ENCODE results near the gene MRPL24.

MRPL24 gene

DNA sequence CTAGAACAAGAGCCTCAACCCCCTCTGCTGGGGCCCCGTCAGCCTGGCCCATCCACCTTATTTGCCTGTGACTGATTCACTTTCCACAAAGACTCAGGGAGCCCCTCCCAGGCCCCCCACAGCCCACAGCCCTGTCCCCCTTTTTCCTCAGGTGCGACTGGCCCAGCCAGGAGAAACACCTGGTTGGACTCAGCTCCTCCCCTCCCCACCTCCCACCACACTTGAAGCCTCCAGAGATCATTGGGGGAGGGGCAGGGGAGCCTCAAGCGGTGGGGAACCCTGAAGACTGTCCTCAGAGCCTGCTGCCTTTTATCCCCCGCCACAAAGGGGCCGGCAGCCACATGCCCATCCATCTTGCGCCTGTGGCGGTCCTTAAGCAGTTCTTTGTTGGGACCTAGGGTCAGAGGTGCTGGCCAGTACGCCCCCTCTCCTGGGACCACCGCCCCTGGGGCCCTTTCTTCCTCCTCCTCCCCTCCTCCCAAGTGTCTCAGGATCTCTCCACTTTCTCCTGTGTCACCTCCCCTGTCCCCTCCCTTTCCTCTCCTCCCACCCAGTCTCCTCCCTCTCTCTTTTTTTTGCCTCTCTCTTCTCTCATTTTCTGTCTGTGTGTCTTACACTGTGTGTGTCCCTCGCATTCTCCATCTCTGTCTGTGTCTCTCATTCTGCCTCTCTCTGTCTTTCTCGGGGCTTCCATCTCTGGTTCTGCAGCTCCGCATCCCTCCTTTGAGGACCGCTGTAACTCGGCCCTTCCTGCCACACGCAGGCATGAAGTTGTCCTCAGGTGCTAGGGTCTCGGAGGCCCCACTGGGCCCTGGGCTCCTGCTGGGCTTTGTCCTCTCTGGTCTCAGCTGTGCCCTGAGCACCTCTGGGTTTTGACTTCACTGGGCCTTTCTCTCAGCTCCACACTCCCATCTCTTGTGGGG lies 47.7 kb downstream of the MRPL24 start:
- TF ChIP-seq, protein P1, sequence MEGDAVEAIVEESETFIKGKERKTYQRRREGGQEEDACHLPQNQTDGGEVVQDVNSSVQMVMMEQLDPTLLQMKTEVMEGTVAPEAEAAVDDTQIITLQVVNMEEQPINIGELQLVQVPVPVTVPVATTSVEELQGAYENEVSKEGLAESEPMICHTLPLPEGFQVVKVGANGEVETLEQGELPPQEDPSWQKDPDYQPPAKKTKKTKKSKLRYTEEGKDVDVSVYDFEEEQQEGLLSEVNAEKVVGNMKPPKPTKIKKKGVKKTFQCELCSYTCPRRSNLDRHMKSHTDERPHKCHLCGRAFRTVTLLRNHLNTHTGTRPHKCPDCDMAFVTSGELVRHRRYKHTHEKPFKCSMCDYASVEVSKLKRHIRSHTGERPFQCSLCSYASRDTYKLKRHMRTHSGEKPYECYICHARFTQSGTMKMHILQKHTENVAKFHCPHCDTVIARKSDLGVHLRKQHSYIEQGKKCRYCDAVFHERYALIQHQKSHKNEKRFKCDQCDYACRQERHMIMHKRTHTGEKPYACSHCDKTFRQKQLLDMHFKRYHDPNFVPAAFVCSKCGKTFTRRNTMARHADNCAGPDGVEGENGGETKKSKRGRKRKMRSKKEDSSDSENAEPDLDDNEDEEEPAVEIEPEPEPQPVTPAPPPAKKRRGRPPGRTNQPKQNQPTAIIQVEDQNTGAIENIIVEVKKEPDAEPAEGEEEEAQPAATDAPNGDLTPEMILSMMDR (IDR thresholded peaks at IDR 0.05; ENCODE audit: insufficient read depth, low read depth, low read length, missing control alignments) = no peak
- H3K4me3 ChIP-seq (ENCODE audit: low read length) = no peak overlapping the region
- peak; percentile 75 for DNase-seq (ENCODE audit: low read depth)

GRCh38 chr1:156692441-156692924 lies 48.4 kb downstream of the MRPL24 start:
- TF ChIP-seq, protein P1 (IDR thresholded peaks at IDR 0.05; ENCODE audit: insufficient read depth, low read depth, low read length, missing control alignments) = no peak
- DNase-seq (ENCODE audit: low read depth) = peak; percentile 51
- peak overlapping the region; percentile 5 for H3K4me3 ChIP-seq (ENCODE audit: low read length)

GRCh38 chr1:156691665-156692440 lies 49.0 kb downstream of the MRPL24 start:
- peak; percentile 96 for DNase-seq (ENCODE audit: low read depth)

GRCh38 chr1:156691191-156691590 lies 49.7 kb downstream of the MRPL24 start:
- DNase-seq (ENCODE audit: low read depth) = no peak
- TF ChIP-seq, protein P1 (IDR thresholded peaks at IDR 0.05; ENCODE audit: insufficient read depth, low read depth, low read length, missing control alignments) = no peak
- H3K4me3 ChIP-seq (ENCODE audit: low read length) = no peak overlapping the region

More at GRCh38 chr1:156691665-156692440, 49.0 kb downstream of the MRPL24 start:
- no peak overlapping the region for H3K4me3 ChIP-seq (ENCODE audit: low read length)
- TF ChIP-seq, protein P1 (IDR thresholded peaks at IDR 0.05; ENCODE audit: insufficient read depth, low read depth, low read length, missing control alignments) = peak; percentile 7

GRCh38 chr1:156690675-156691036 lies 50.2 kb downstream of the MRPL24 start:
- DNase-seq (ENCODE audit: low read depth) = no peak
- no peak overlapping the region for H3K4me3 ChIP-seq (ENCODE audit: low read length)

DNA sequence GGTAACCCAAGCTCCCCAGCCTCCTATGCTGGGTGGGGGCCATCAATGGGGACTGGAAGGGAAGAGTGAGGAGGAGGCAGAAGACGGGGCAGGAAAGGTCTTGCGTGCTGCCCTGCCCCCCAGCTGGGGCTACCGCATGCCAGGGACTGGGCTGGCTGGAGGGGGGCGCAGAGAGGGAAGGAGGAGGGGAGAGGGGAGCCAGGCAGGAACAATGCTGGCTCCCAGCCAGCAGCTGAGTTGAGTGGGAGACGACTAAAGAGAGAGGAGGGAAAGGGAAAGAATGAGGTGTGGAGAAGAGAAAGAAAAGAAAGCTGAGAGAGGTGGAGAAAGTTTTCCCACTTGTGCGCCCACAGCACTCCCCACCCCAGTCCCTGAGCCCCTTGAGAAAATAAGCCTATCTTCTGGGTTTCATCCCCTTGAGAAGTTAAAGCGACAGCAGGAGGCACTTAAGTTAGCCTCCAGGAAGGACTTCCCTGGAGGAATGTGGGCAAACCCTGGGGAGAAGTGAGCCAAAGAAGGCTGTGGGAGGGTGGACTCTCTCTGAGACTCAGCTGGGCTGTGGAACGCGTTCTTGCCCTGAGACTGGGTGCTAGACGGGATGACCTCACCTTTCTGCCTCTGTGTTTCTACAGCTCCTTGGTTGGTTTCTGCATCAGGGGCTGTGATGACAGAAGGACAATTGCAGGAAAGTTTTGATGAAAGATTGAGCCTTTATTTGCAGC lies 50.8 kb downstream of the MRPL24 start:
- DNase-seq (ENCODE audit: low read depth) = peak; percentile 85
- TF ChIP-seq, protein P1 (IDR thresholded peaks at IDR 0.05; ENCODE audit: insufficient read depth, low read depth, low read length, missing control alignments) = no peak
- peak overlapping the region; percentile 42 for H3K4me3 ChIP-seq (ENCODE audit: low read length)

More at GRCh38 chr1:156690675-156691036, 50.2 kb downstream of the MRPL24 start:
- TF ChIP-seq, protein P1 (IDR thresholded peaks at IDR 0.05; ENCODE audit: insufficient read depth, low read depth, low read length, missing control alignments) = no peak
